Stimulated activated CD4-positive, alpha-beta T cell treated with anti-CD3 and anti-CD28 coated beads, Interleukin-15, amount 100 ng/mL, for 48 hours (primary cell): ENCODE measurements around the gene TMEM247.

Experiments
- DNase-seq, 2 donors: peaks; one replicate each; pipeline ENCODE4 v3.0.0-alpha.2; 2020; ENCODE audit warnings: low read depth in 2 of 2

Gene TMEM247

DNA sequence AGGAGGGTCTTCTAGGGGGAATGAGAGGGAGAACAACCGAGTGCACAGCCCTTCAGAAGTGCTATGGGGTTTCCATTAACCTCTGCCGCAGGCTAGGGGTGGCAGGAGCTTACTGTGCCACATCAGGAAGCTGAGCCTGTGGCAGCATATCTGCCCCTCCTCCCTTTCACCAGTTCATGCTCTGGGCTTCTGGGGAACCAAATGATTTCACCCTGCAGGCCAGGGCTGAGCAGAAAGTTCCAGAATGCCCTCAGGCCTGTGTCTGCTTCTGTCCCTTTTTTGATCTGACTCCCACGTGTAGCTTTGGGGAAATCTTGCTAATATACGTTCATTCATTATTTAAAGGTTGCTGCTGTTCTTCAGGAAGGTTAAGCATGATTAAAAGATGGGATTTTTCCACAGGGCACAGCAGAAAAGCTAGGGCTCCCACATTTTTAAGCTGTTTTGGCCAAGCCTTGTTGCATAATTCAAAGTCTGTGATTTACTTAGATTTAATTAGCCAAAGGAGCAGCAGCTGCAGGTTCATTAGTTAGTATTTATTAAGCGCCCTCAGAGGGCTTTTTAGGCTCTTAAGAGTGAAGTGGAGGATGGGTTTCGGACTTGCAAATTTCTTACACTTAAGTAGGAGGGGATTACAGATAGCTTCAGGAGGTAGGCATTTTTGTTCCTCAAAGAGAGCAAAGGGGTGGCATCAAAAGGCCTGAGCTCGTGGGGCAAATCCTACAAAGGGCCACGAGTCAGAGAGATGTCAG lies 10.2 kb downstream of the TMEM247 start:
- DNase-seq, result no peak

DNA sequence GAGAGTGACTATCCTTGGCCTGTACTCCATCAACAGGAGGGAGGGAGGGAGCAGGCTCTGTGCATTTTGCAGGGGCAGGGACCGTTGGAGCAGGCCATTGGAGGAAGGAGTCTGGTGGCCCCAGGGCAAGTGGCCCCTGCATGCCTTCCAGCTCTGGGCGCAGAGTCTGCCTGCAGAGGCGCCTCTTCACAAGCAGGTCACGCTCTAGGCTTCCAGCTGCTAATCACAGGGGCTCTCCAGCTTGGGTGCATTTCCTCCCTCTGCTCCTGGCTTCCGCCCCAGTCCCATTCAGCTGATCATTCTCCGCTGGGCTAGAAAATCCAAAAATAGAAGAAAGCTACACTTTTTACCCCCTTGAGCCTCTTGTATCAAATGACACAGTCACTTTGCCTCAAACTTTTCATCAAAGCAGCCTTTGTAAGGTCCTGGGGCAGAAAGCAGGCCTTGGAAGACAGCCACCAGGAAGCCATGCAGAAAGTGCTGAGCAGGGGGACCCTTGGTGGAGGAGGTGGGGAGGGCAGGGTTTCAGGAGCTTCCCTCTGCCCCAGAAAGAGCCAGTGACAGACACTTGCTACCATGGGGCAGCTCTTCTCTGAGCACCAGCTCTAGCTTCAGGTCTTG lies 11.3 kb downstream of the TMEM247 start:
- no peak for DNase-seq

DNA sequence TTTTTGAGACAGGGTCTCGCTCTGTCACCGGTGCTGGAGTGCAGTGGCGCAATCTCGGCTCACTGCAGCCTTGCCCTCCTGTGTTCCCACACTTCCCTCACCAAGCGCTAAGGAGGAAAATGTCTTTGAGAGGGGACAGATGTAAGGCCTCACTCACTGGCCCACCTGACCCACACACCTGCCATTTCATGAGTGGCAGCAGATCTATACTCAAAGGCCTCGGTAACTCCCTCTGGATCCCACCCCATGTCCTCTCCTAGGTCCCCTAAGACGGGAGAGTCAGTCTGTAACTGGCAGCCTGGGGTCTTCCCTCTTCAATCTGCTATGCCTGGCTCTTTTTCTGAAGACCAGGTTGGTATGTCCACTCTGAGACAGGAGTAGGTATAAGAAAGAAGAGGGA lies 12.9 kb downstream of the TMEM247 start:
- DNase-seq, result no peak

DNA sequence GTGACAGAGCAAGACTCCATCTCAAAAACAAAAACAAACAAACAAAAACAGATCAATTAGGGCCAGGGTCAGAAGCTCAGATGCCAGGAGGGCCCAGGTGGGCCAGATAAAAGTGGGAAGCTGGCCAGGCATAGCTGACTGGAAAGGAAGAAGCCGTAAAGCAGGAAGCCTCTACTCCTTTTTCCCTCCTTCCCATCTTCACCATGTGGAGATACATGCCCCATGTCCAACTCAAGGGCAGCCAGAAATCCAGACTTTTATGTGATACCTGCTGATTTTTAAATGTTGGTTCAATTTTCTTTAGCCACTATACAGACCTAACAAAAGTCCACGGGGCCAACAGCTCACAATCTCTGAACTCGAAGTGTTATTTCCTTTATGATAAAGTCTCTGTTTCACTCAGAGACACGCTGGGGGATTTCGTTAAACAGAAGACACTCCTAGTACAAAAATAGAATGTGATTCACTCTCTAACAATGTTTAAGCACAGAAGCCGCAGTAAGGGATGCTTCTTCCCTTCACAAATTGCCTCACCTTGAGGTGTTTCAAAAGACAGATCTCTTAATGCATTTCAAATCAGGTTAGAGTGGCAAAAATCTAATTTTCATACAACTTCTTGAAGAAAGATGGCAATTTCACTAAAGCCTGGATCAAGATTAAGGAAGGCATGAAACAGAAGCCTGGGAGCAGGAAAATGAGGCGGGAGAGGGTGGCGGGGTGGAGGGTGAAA lies 14.0 kb downstream of the TMEM247 start:
- DNase-seq, result no peak

DNA sequence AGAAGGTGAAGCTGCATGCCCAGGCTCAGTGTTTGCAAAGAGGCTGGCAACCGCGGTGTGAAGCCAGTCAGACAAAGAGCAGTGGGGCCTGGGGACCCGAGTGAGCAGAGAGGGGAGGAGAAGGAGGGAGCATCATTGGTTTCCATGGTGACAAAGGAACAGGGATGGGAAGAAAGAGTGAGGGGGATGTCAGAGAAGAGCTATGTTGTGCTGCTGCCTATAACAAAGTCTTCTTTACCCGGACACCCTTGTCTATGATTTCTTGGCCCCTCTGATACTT lies 14.5 kb downstream of the TMEM247 start:
- DNase-seq, result no peak

DNA sequence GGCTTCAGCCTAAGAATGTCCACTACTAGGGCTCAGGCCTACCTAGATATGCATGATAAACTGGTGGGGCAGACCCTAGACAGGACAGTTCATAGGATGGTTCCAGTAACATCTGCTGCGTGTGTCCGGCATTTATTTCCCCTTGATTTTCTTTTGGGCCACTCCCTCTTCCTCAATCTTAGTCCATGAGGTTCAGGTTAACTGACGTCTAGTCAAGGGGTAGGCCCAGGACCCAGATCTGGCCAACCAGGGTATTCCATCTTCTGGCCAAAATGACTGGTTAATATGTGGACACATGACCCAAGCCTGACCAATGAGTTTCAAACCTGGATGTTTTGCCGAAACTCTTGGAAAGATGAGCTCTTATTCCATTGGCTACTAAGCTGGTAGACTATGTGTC lies 15.2 kb downstream of the TMEM247 start:
- no peak for DNase-seq

DNA sequence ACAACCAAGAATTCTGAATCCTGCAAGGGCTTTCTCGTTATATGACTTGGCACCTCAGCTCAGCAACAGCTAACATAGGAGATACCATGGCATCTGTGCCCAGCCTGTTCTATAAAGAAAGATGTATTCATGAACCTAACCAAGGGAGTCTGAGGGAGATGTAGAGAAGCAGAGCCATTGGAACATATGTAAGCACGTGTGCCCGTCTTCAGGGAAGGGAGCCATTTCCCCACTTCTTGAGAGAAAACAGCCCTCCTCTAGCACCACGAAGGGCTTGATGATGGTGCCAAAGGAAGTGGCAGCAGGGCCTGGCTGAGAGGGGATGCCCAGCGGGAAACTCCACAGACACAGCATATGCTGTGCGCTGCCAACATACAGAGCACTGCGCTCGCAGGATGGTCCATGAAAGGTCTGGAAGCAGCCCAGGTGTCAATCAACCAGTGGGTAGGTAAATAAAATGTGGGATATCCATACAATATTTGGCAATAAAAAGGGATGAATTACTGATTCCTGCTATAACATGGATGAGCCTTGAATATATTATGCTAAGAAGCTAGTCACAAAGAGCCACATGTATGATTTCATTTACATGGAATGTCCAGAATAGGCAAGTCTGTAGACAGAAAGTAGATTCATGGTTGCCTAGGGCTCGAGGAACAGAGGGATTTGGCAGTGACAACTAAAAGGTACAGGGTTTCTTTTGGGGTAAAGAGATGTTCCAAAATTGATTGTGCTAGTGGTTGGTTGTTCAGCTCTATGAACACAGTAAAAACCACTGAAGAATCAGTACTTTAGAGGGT lies 16.1 kb downstream of the TMEM247 start:
- no peak for DNase-seq

DNA sequence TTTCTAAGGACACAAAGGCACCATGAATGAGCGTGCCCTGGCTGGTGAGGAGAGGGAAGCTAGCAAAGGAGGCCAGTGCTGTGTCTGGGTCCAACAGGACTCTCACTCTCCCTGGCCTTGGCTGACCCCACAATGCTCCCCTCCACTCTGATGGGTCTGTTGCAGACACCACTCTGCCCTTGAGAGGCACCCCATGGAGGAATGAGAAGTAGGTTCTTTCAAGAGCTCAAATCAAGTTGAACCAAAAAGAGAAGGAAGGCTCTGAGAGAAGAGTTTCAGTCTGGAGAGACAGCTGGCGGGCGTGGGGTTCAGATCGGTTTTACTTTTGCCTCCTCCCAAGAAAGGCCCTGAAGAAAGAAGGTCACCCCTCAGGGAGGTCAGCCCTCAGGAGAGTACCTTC lies 18.4 kb downstream of the TMEM247 start:
- DNase-seq, result no peak

DNA sequence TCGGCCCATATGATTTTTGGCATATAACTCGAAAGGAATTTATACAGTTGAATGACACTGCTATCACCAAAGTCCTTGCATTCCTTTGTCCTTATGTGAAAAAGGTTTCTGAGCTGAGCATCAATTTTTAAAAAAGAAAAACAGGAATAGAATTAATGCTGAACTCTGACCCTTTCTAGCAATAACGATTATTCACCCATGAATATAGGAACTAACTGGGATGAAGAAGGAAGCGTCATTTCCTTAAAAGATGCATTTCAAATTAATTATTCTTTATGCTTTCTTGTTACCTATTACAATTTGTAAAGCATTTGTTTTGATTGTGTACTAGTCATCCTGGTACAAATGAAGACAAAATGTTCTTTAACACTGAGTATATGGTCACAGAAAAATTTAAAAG lies 19.3 kb downstream of the TMEM247 start:
- no peak for DNase-seq

DNA sequence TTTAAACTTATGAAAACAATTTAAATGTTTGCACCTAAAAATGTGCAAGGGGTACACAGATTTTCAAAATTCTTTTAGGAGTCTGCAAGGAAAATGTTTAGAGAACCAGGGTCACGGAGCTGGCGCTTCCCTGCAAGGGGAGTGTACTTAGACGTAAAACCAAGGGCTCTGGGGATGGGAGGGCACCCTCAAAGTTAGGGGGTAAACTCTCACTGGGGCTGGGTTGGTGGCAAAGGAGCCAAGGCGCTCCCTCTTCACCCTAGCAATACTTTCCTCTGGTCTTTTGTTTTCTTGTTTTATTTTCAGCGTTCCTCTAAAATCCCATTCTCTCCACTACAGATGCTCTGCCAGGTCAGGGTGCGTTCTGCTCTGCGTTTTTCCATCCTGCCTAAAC lies 20.0 kb downstream of the TMEM247 start:
- DNase-seq, result no peak

DNA sequence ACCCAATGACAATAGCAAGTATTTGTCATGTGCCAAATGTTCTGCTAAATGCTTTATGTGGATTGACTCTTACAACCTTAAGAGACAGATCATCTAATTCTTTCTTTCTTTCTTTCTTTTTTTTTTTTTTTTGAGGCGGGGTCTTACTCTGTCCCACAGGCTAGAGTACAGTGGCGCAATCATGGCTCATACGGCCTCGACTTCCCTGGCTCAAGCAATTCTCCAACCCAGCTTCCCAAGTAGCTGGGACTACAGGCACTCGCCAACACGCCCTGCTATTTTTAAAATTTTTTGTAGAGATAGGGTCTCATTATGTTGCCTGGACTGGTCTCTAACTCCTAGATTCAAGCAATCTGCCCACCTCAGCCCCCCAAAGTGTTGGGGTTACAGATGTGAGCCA lies 21.4 kb downstream of the TMEM247 start:
- no peak for DNase-seq

DNA sequence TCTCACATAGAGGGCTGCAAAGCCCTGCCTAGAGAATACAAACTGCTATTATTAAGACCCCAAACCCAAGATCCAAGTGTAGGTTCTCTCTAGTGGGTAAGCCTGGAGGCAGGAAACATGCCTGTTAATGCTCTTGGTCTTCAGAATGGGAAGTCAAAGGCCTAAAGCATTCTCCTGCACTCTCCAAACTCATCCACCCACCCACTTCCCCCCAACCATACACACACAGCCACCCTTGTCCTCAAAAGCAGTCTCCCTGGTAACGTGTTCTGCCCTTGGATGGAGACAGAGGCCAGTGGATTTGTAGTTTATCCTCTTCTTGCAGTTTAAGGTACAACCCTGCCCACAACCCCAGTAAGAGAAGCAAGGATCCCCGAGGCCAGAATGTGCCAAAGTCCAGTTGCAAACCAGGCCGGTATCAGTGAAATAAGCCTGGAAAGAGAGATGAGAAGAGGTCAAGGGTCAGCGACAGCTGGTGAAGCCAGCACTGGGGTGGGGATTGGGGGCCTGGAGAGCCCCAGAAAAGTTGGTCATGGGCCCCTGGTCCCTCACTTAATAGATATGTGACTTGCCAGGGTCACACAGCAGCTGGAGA lies 23.0 kb downstream of the TMEM247 start:
- no peak for DNase-seq

DNA sequence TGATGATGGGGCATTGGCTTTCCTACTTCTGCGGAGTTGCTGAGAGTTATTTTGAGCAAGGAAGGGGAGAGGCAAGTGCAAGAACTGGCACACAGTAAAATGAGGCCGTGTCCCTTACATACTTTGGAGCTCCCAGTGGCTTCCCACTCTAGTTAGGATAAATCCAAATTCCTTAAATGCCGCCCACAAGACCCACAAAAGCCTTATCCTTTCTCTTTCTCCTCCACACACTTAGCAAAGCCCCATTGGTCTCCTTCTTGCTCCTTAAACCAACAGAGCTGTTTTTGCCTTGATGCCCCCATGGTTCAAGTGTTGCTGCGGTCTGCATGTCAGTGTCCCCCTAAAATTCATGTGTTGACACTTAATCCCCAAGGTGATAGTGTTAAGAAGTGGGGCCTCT lies 24.3 kb downstream of the TMEM247 start:
- no peak for DNase-seq

DNA sequence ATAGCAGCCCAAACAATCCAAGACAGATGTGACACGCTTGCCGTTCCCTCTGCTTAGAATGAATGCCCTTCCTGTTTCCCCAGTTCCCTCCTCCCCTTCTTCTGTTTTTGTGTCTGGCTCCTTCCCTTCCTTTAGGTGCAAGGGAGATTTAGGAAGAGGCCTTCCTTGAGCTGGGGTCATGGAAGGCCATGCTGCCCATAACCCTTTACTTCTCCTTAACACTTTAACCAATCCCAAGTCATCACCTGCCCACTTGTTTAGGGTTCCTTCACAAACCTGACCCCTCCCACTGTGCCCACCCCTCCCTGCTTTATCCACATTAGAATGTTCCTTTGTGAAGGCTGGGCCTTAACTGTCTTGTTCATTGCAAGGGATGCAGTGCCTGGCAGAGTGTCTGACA lies 24.9 kb downstream of the TMEM247 start:
- no peak for DNase-seq

DNA sequence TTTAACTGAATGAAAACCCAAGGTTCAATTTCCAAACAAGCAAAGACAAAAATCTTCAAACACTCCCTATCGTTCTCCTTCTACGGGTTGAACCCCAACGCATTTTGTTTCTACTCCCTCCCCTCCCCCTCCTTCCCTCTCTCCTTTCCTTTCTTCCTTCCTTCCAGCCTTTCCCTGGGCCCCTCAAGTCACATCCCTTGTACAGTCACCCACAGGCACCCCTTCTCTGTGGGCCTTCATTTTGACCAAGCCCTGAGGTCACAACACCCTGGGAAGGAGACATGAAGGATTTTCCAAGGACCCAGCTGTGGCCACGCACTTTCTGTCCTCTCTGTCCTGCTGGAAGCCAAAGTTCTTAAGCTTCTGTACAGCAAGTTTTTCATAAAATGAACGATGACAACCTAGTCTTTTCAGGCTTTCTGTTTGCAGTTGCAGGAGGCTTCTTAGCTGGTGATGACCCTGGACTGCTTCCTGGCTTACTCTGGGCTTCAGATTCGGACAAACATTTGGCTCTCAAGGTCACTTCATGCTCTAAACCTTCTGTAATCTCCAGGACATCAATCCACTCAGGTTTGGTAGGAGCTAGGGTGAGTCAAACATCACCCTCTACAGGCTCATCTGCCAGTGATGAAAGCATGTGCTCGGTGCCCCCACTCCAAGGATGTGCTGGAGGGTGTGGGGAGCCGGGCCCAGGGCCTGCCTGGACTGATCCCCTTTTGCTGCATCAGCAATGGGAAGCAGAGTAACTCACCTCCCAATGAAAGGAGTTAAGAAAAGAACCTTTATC lies 25.5 kb downstream of the TMEM247 start:
- no peak for DNase-seq

DNA sequence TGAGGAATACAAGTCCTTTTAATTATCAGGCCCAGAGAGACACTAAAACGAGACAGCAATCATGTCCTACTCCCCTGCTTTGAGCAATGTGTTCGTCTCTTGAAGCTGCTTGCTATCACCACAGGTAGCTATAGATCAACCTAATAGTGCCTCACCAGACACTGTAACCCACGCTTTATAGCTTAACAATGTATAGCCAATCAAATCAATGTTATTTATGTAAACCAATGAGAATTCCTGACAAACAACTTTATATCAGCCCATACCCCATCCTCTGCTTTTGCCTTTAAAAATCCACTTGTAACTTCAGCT lies 26.1 kb downstream of the TMEM247 start:
- DNase-seq, result no peak

DNA sequence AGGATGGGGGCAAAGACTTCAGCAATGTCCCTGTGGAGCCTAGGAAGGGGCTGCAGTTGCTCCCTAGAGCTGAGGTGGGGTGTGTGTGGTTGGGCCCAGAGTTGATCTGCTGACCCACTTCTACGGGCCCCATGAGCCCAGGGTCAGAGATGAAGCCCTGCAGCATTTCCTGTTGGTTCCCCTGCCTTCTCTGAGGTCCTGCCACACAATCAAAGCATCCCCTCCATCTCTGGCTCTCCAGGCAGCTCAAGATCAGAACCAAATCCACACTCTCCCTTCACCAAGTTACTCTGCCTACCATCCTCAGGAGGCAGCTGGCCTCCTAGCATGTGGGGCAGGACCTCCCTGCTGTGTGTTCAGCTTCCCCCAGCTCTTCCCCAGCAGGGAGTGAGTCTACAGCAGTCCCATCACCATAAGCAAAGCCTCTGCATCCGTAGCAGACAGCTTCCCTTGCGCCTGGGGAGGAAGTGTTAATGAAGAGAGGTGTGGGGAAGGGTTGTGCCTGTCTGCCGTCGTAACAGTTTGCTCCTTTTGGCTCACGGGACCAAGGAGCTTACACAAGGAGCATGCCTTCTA lies 26.9 kb downstream of the TMEM247 start:
- DNase-seq, result no peak

DNA sequence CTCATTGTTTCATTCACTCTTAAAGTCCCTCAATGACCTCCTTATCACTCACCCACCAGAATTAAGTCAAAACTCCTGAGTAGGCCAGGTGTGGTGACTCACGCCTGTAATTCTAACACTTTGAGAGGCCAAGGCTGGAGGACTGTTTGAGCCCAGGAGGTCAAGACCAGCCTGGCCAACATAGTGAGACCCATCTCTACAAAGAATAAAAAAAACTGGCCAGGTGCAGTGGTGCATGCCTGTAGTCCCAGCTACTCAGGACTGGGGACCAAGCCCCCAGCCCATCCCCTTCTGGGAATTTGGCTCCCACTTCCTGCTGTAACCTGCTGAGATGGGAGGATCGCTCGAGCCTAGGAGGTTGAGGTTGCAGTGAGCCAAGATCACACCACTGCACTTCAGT lies 28.9 kb downstream of the TMEM247 start:
- no peak for DNase-seq

DNA sequence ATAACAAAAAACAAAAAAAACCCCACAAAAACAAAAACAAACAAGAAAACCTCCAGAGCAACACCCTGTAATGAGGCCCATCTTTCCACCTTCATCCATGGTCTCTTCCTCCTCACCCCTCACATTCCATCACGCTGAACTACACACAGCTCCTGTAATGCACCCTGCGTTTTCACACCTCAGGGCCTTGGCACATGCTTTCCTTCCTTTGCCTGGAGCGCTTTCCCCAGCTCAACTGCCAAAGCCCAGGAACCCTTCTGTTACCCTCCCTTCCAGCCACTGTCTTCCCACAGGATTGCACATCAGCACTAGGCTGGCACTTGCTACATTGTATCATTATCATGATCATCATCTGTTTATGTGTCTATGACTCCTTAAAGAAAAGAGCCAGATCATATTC lies 29.4 kb downstream of the TMEM247 start:
- DNase-seq, result no peak

DNA sequence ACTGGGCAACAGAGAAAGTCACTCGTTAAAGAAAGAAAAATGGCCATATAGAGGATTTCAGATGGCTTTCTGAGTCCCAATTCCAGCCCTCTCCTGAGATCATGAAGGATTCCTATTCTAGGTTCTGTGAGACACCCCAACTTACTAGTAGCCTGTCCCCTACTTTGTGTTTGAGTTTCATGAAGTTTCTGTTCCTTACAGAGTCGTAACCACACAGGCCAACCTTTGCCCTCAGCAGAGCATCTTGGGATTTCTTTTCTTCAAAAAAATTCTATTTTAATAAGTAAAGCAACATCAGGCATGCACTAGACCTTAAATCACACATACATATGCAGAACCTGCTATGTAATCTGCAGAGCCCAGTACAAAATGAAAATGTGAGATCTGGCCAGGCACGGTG lies 30.4 kb downstream of the TMEM247 start:
- DNase-seq, result no peak

DNA sequence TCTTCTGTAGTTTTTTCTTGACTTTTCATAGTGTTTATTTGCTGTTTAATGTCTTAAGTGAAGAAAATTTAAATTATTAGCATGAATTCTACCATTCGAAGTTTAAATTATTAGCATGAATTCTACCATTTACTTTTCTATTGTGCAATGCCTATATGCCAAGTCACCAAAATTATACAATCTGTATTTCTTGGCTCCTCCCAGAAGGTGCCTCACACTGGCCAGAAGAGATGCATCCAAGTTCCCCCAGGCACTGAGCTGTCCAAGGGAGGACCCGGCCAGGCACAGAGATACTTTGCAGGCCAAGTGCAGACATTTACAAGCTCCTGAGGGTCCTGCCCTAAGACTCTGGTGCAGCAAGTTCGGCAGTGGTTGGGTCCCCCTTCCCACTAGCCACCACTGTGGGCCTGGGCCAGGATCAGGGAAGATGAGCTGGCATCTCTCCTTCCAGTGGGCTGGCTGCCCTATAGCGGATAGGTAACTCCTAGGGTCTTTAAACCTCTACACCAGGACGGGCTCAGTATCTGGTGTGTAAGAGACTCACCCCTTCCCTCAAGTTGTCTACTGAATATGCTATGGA lies 31.3 kb downstream of the TMEM247 start:
- DNase-seq, result no peak
